Measurements from ENCODE around the gene RRAGB.

DNA sequence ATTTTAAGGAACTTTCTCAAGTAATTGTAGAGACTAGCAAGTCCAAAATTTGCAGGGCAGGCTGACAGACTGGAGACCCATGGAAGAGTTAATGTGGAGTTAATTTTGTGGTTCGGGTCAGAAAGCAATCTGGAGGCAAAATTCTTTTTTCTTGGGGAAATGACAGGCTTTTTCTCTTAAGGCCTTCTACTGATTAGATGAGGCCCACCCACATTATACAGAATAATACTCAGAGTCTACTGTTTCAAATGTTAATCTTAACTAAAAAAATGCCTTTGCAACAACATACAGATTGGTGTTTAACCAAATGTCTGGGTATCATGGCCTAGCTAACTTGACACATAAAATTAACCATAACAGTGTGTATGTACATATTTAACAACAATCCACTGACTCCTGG is 32.7 kb downstream of the RRAGB start:
- TF ChIP-seq, protein P1, sequence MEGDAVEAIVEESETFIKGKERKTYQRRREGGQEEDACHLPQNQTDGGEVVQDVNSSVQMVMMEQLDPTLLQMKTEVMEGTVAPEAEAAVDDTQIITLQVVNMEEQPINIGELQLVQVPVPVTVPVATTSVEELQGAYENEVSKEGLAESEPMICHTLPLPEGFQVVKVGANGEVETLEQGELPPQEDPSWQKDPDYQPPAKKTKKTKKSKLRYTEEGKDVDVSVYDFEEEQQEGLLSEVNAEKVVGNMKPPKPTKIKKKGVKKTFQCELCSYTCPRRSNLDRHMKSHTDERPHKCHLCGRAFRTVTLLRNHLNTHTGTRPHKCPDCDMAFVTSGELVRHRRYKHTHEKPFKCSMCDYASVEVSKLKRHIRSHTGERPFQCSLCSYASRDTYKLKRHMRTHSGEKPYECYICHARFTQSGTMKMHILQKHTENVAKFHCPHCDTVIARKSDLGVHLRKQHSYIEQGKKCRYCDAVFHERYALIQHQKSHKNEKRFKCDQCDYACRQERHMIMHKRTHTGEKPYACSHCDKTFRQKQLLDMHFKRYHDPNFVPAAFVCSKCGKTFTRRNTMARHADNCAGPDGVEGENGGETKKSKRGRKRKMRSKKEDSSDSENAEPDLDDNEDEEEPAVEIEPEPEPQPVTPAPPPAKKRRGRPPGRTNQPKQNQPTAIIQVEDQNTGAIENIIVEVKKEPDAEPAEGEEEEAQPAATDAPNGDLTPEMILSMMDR (IDR thresholded peaks at IDR 0.05; ENCODE audit: low read length): no peak
- TF ChIP-seq EZH2 (optimal IDR thresholded peaks at IDR 0.05; ENCODE audit: low read depth, low read length): no peak
